Measurements from ENCODE around the gene ZNF385B.

- TF ChIP-seq CTCF (IDR thresholded peaks at IDR 0.05): no peak
- TF ChIP-seq POLR2A (IDR thresholded peaks at IDR 0.05): no peak
Measured at GRCh38 chr2:179772346-179772745, 89.1 kb downstream of the ZNF385B start.
